ENCODE results near the gene SYNGR3. TPM values are rescaled to one million over a fixed set of nuclear protein-coding genes. Genes with fewer than 3 reads are reported as not detected.
A peak's percentile ranks its signal among the peaks of the same experiment; 100 is the strongest.

Gene SYNGR3
- polyA plus RNA-seq, 1 donor from 2014 or later, result 61.0 TPM

- Histone ChIP-seq H2AFZ (ENCODE audit: low read depth, low read length) (no peak within 1 kb of the TSS), H3K4me3 (ENCODE audit: low read length) (peak within 1 kb of the TSS; percentile 31), H3K27me3 (ENCODE audit: insufficient read depth, low read depth, low read length) (peaks cover 41% of the 10 kb centered on the region)
Measured at GRCh38 chr16:2019518-2019920, 29.7 kb downstream of the SYNGR3 start, which contains the start of gene NPW. NPW (plus strand) TSS chr16:2019785.

GRCh38 chr16:2019921-2020831 is 30.4 kb downstream of the SYNGR3 start:
- peaks cover 41% of the 10 kb centered on the region for H3K27me3 ChIP-seq (ENCODE audit: insufficient read depth, low read depth, low read length)
- no peak overlapping the region for H2AFZ ChIP-seq (ENCODE audit: low read depth, low read length)
- peak; percentile 42 for TF ChIP-seq MXI1 (conservative IDR thresholded peaks at IDR 0.05; ENCODE audit: poor library complexity, severe bottlenecking)
- no peak for TF ChIP-seq TAF1 (IDR thresholded peaks at IDR 0.05; ENCODE audit: low read depth)
- no peak for TF ChIP-seq POLR2AphosphoS5 (IDR thresholded peaks at IDR 0.05)
- TF ChIP-seq REST (IDR thresholded peaks at IDR 0.05; ENCODE audit: borderline replicate concordance), result no peak
- TF ChIP-seq EP300 (conservative IDR thresholded peaks at IDR 0.05; ENCODE audit: poor library complexity, severe bottlenecking), result no peak
- no peak for TF ChIP-seq SMC3 (conservative IDR thresholded peaks at IDR 0.05; ENCODE audit: poor library complexity)
- no peak overlapping the region for H3K4me2 ChIP-seq (ENCODE audit: low read length)
- H3K4me3 ChIP-seq (ENCODE audit: low read length), result peak overlapping the region; percentile 31
- H3K9ac ChIP-seq (ENCODE audit: low read length), result no peak overlapping the region
- H3K9me2 ChIP-seq (ENCODE audit: insufficient read depth, low read length), result no peaks in the 10 kb centered on the region
- no peaks in the 10 kb centered on the region for H3K9me3 ChIP-seq (ENCODE audit: low read length)
- no peaks in the 10 kb centered on the region for H3K79me2 ChIP-seq (replicated peaks; ENCODE audit: insufficient read depth, low read length)
- no peaks in the 10 kb centered on the region for H3F3A ChIP-seq (ENCODE audit: insufficient read depth, low read length, poor library complexity, severe bottlenecking)
- no peaks in the 10 kb centered on the region for H3K36me3 ChIP-seq (ENCODE audit: insufficient read depth, low read length)
- H4K20me1 ChIP-seq (ENCODE audit: insufficient read depth), result no peaks in the 10 kb centered on the region
- no peak overlapping the region for H3K27ac ChIP-seq (ENCODE audit: low read length)

More at GRCh38 chr16:2019518-2019920, 29.7 kb downstream of the SYNGR3 start, which contains the start of gene NPW:
- H3K9me3 ChIP-seq (ENCODE audit: low read length), result no peaks in the 10 kb centered on the region
- H3K9ac ChIP-seq (ENCODE audit: low read length), result no peak within 1 kb of the TSS
- no peak within 1 kb of the TSS for H3K27ac ChIP-seq (ENCODE audit: low read length)
- H4K20me1 ChIP-seq (ENCODE audit: insufficient read depth), result no peaks in the 10 kb centered on the region
- no peaks in the 10 kb centered on the region for H3F3A ChIP-seq (ENCODE audit: insufficient read depth, low read length, poor library complexity, severe bottlenecking)
- no peaks in the 10 kb centered on the region for H3K79me2 ChIP-seq (replicated peaks; ENCODE audit: insufficient read depth, low read length)
- H3K9me2 ChIP-seq (ENCODE audit: insufficient read depth, low read length), result no peaks in the 10 kb centered on the region
- H3K36me3 ChIP-seq (ENCODE audit: insufficient read depth, low read length), result no peaks in the 10 kb centered on the region
- no peak within 1 kb of the TSS for H3K4me2 ChIP-seq (ENCODE audit: low read length)
- TF ChIP-seq EZH2 (IDR thresholded peaks at IDR 0.05; ENCODE audit: borderline replicate concordance, insufficient read depth, low read length, poor library complexity, severe bottlenecking) (peak; percentile 75), SMC3 (conservative IDR thresholded peaks at IDR 0.05; ENCODE audit: poor library complexity) (no peak)

GRCh38 chr16:2022723-2023091 is 32.9 kb downstream of the SYNGR3 start:
- TF ChIP-seq TAF1 (IDR thresholded peaks at IDR 0.05; ENCODE audit: low read depth) (no peak), RAD21 (conservative IDR thresholded peaks at IDR 0.05) (no peak), EZH2 (IDR thresholded peaks at IDR 0.05; ENCODE audit: borderline replicate concordance, insufficient read depth, low read length, poor library complexity, severe bottlenecking) (no peak), REST (IDR thresholded peaks at IDR 0.05; ENCODE audit: borderline replicate concordance) (no peak), CTCF (IDR thresholded peaks at IDR 0.05; ENCODE audit: poor library complexity, severe bottlenecking) (no peak)
- no peaks in the 10 kb centered on the region for H3F3A ChIP-seq (ENCODE audit: insufficient read depth, low read length, poor library complexity, severe bottlenecking)
- no peaks in the 10 kb centered on the region for H3K36me3 ChIP-seq (ENCODE audit: insufficient read depth, low read length)
- no peak overlapping the region for H3K4me2 ChIP-seq (ENCODE audit: low read length)
- peak overlapping the region; percentile 44 for H3K9ac ChIP-seq (ENCODE audit: low read length)
- no peaks in the 10 kb centered on the region for H3K9me2 ChIP-seq (ENCODE audit: insufficient read depth, low read length)
- H3K79me2 ChIP-seq (replicated peaks; ENCODE audit: insufficient read depth, low read length), result no peaks in the 10 kb centered on the region
- H3K4me3 ChIP-seq (ENCODE audit: low read length), result peak overlapping the region; percentile 52
- H3K27ac ChIP-seq (ENCODE audit: low read length), result no peak overlapping the region
- H4K20me1 ChIP-seq (ENCODE audit: insufficient read depth), result no peaks in the 10 kb centered on the region
- H3K27me3 ChIP-seq (ENCODE audit: insufficient read depth, low read depth, low read length), result peaks cover 53% of the 10 kb centered on the region
- H3K9me3 ChIP-seq (ENCODE audit: low read length), result no peaks in the 10 kb centered on the region
- H2AFZ ChIP-seq (ENCODE audit: low read depth, low read length), result no peak overlapping the region
